ENCODE results near the gene C11orf65. TPM values are rescaled to one million over a fixed set of nuclear protein-coding genes. Genes with fewer than 3 reads are reported as not detected.
A peak's percentile ranks its signal among the peaks of the same experiment; 100 is the strongest.
"Not testable (repeated sequence)": the region's sequence is repeated elsewhere in the genome, so short reads cannot be mapped to it uniquely, and the experiment has no call there.

C11orf65 gene
- polyA plus RNA-seq, 1 donor, result 3.4 TPM

- DNase-seq, result no peak
Measured at GRCh38 chr11:108474664-108475463, 7.5 kb upstream of the C11orf65 start.

GRCh38 chr11:108472681-108473080 is 5.4 kb upstream of the C11orf65 start:
- no peak for DNase-seq

GRCh38 chr11:108468478-108468864 is 1.1 kb upstream of the C11orf65 start:
- DNase-seq, result no peak

- DNase-seq, result peak; percentile 8
Measured at GRCh38 chr11:108466405-108466804, 924 bp downstream of the C11orf65 start.

GRCh38 chr11:108453207-108453835 is 14.0 kb downstream of the C11orf65 start:
- DNase-seq, result no peak

- DNase-seq, result not testable (repeated sequence)
Measured at GRCh38 chr11:108441445-108441844, 25.9 kb downstream of the C11orf65 start.

GRCh38 chr11:108436594-108436993 is 30.7 kb downstream of the C11orf65 start:
- no peak for DNase-seq

GRCh38 chr11:108435066-108435465 is 32.3 kb downstream of the C11orf65 start:
- DNase-seq, result no peak

- DNase-seq, result no peak
Measured at GRCh38 chr11:108432783-108433182, 34.5 kb downstream of the C11orf65 start.

- DNase-seq, result no peak
Measured at GRCh38 chr11:108431997-108432396, 35.3 kb downstream of the C11orf65 start.

- no peak for DNase-seq
Measured at GRCh38 chr11:108431370-108431769, 36.0 kb downstream of the C11orf65 start.

GRCh38 chr11:108417551-108417950 is 49.8 kb downstream of the C11orf65 start:
- DNase-seq, result not testable (repeated sequence)

GRCh38 chr11:108414958-108415357 is 52.4 kb downstream of the C11orf65 start:
- DNase-seq, result no peak

- DNase-seq, result no peak
Measured at GRCh38 chr11:108405706-108406105, 61.6 kb downstream of the C11orf65 start.

GRCh38 chr11:108403052-108403451 is 64.3 kb downstream of the C11orf65 start:
- DNase-seq, result no peak

GRCh38 chr11:108402241-108402640 is 65.1 kb downstream of the C11orf65 start:
- no peak for DNase-seq

GRCh38 chr11:108398439-108398838 is 68.9 kb downstream of the C11orf65 start:
- no peak for DNase-seq

- DNase-seq, result not testable (repeated sequence)
Measured at GRCh38 chr11:108396672-108397071, 70.7 kb downstream of the C11orf65 start.

- no peak for DNase-seq
Measured at GRCh38 chr11:108394744-108395284, 72.5 kb downstream of the C11orf65 start.

GRCh38 chr11:108393046-108393445 is 74.3 kb downstream of the C11orf65 start:
- DNase-seq, result no peak

GRCh38 chr11:108392353-108392752 is 75.0 kb downstream of the C11orf65 start:
- no peak for DNase-seq

GRCh38 chr11:108388576-108388975 is 78.8 kb downstream of the C11orf65 start:
- DNase-seq, result no peak

- not testable (repeated sequence) for DNase-seq
Measured at GRCh38 chr11:108373505-108373904, 93.8 kb downstream of the C11orf65 start.

Measured in left kidney (tissue), 2 donors.